ENCODE results near the gene SAA2.
"Not testable (repeated sequence)": the region's sequence is repeated elsewhere in the genome, so short reads cannot be mapped to it uniquely, and the experiment has no call there.

The SAA2 gene

DNA sequence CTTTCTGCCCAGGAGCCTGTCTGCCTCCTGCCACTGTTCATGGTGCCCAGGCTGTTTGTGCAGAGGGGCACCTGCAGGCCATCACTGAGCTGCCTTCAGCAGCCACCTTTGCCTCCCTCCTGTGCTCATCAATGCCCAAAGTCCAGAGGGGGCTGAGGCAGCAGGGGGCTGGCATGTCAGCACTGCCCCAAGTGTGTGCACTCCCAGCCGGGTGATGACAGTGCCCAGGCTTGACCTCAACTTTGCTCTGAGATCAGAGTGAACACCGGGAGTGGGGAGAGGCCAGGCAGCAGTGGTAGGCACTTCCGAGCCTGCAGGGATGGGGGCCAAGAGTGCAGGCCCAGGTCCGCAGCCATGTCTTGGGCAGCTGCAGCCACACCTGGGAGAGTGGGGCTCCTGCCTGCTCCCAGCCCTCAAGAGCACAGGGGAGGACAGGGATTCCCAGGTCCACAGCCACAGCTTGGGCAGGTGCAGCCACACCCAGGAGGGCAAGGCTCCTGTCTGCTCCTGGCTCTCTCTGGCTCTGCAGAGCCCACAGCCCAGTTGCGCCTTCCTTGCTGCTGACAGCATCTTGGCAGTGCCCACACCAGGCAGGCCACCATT is 27.1 kb downstream of the SAA2 start:
- no peak for DNase-seq
- Histone ChIP-seq H3K4me3 (ENCODE audit: low read depth, low read length) (no peak overlapping the region), H3K27me3 (ENCODE audit: insufficient read depth, low read depth, severe bottlenecking) (no peaks in the 10 kb centered on the region), H3K27ac (no peak overlapping the region), H3K9me3 (ENCODE audit: severe bottlenecking) (peaks cover 2% of the 10 kb centered on the region), H3K36me3 (no peaks in the 10 kb centered on the region)
- TF ChIP-seq, protein P1, sequence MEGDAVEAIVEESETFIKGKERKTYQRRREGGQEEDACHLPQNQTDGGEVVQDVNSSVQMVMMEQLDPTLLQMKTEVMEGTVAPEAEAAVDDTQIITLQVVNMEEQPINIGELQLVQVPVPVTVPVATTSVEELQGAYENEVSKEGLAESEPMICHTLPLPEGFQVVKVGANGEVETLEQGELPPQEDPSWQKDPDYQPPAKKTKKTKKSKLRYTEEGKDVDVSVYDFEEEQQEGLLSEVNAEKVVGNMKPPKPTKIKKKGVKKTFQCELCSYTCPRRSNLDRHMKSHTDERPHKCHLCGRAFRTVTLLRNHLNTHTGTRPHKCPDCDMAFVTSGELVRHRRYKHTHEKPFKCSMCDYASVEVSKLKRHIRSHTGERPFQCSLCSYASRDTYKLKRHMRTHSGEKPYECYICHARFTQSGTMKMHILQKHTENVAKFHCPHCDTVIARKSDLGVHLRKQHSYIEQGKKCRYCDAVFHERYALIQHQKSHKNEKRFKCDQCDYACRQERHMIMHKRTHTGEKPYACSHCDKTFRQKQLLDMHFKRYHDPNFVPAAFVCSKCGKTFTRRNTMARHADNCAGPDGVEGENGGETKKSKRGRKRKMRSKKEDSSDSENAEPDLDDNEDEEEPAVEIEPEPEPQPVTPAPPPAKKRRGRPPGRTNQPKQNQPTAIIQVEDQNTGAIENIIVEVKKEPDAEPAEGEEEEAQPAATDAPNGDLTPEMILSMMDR (IDR thresholded peaks at IDR 0.05; ENCODE audit: low read depth, low read length) = no peak

DNA sequence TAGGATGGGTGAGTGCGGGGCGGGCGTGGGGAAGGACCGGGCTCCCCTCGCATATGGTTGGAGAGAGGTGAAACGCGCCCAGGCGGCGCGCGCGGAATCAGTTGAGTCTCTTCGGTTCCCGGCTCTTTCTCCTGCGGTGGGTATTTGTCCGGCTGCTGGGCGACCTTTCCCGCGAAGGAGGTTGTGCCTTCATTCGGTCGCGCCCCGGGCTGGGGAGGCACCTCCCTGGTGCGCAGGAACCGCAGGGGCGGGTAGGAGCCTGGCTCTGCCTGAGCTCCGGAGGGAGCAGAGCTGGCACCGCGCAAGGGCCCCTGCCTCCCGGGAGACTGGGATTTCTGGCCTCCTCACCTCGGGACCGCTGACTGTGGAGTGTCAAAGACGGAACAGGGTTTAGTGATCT is 39.4 kb downstream of the SAA2 start:
- TF ChIP-seq, protein P1 (IDR thresholded peaks at IDR 0.05; ENCODE audit: low read depth, low read length) = no peak
- Histone ChIP-seq H3K36me3 (no peaks in the 10 kb centered on the region), H3K4me3 (ENCODE audit: low read depth, low read length) (no peak overlapping the region)

DNA sequence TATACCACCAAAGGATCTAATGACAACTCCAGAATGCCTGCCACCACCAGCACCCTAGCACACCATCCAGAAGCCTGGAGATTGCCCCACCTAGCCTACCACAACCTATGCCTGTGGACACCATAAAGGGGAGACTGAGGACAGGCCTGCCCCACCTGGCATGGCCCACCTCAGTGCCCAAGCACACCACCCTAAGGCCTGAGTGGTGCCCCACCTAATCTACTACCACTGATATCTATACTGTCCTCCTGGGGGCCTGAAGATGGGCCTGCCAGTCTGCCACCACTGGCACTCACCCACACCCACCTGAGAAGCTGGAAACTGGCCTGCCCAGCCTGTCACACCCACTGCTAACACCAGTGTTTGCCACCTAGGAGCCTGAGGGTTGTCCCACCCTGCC is 43.7 kb downstream of the SAA2 start:
- Histone ChIP-seq H3K4me3 (ENCODE audit: low read depth, low read length) (no peak overlapping the region), H3K27ac (no peak overlapping the region), H3K27me3 (ENCODE audit: insufficient read depth, low read depth, severe bottlenecking) (no peaks in the 10 kb centered on the region), H3K9me3 (ENCODE audit: severe bottlenecking) (no peaks in the 10 kb centered on the region), H3K36me3 (no peaks in the 10 kb centered on the region)
- DNase-seq = no peak
- TF ChIP-seq, protein P1 (IDR thresholded peaks at IDR 0.05; ENCODE audit: low read depth, low read length) = no peak

More for the DNA sequence above, 39.4 kb downstream of the SAA2 start:
- Histone ChIP-seq H3K9me3 (ENCODE audit: severe bottlenecking) (no peaks in the 10 kb centered on the region), H3K27ac (no peak overlapping the region), H3K27me3 (ENCODE audit: insufficient read depth, low read depth, severe bottlenecking) (no peaks in the 10 kb centered on the region)
- DNase-seq = no peak

DNA sequence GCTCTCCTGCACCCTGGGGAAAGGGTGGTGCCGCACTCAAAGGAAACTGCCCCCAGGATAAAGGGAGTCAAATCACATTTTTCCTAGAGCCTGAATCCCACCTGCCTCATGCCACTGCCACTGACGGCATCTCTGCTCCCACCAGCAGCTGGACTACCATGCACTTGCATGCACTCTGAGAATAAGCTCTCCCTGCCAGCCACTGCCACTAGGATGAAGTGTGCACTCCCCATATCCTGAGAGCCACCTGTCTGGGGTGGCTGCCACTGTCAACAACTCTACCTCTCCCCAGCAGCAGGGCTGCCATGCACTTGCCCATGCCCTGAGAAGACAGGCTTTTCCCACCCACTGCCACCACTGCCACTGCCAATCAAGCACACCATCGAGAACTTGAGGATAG is 44.2 kb downstream of the SAA2 start:
- no peaks in the 10 kb centered on the region for H3K36me3 ChIP-seq
- TF ChIP-seq, protein P1 (IDR thresholded peaks at IDR 0.05; ENCODE audit: low read depth, low read length) = no peak
- no peak overlapping the region for H3K27ac ChIP-seq
- no peaks in the 10 kb centered on the region for H3K9me3 ChIP-seq (ENCODE audit: severe bottlenecking)
- H3K27me3 ChIP-seq (ENCODE audit: insufficient read depth, low read depth, severe bottlenecking) = no peaks in the 10 kb centered on the region
- H3K4me3 ChIP-seq (ENCODE audit: low read depth, low read length) = no peak overlapping the region
- no peak for DNase-seq

DNA sequence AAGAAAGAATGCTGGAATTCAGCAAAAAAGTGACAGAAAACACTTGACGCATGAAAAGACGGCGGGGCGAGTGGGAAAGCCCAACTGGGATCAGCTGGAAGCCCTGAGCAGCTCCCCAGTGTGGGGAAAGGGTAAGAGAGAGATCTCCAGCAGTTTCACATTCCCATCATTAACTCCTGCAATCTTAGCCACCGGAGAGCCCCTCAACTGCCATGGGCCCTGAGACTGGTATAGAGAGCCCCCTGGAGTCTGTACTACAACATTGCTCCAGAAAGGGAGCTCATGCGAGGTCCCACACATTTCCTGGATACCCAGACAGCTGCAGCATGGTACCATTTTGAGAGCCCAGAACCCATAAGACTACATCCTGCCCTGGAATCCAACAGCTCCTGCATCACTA is 44.7 kb downstream of the SAA2 start:
- H3K27ac ChIP-seq = no peak overlapping the region
- H3K9me3 ChIP-seq (ENCODE audit: severe bottlenecking) = no peaks in the 10 kb centered on the region
- H3K4me3 ChIP-seq (ENCODE audit: low read depth, low read length) = no peak overlapping the region
- peak; percentile 56 for DNase-seq
- H3K36me3 ChIP-seq = no peaks in the 10 kb centered on the region
- TF ChIP-seq, protein P1 (IDR thresholded peaks at IDR 0.05; ENCODE audit: low read depth, low read length) = peak; percentile 77
- no peaks in the 10 kb centered on the region for H3K27me3 ChIP-seq (ENCODE audit: insufficient read depth, low read depth, severe bottlenecking)

DNA sequence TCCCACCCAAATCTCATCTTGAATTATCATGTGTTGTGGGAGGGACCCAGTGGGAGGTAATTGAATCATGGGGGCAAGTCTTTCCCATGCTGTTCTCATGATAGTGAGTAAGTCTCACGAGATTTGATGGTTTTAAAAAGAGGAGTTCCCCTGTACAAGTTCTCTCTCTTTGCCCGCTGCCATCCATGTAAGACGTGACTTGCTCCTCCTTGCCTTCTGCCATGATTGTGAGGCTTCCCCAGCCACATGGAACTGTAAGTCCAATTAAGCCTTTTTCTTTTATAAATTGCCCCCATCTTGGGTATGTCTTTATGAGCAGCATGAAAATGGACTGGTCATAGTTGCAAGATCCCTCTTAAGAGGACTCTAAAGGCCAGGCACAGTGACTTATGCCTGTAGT is 50.7 kb downstream of the SAA2 start:
- H3K36me3 ChIP-seq; H3K4me3 ChIP-seq (ENCODE audit: low read depth, low read length); DNase-seq; H3K9me3 ChIP-seq (ENCODE audit: severe bottlenecking); H3K27me3 ChIP-seq (ENCODE audit: insufficient read depth, low read depth, severe bottlenecking); H3K27ac ChIP-seq: not testable (repeated sequence)

Measured in WERI-Rb-1 (cell line).